ENCODE results near the gene COL15A1. TPM values are rescaled to one million over a fixed set of nuclear protein-coding genes. Genes with fewer than 3 reads are reported as not detected.

The COL15A1 gene
- total and polyA plus RNA-seq, 2 of the 8 experiments (the other 6 are each of a cell fraction or from before 2014, with no cell fraction given), result 0.12 to 0.15 TPM

- no peak for TF ChIP-seq HDAC2 (IDR thresholded peaks at IDR 0.05; ENCODE audit: borderline replicate concordance in 1 of 2, low read depth in 2 of 2, low read length in 2 of 2)
- TF ChIP-seq TBP (IDR thresholded peaks at IDR 0.05; ENCODE audit: low read depth, low read length), result no peak
- no peak for TF ChIP-seq MAFK (IDR thresholded peaks at IDR 0.05; ENCODE audit: low read depth, low read length)
- TF ChIP-seq EGR1 (IDR thresholded peaks at IDR 0.05; ENCODE audit: borderline replicate concordance, low read depth, low read length), result no peak
- no peak for TF ChIP-seq RAD21 (IDR thresholded peaks at IDR 0.05 in 1 of 2, conservative IDR thresholded peaks at IDR 0.05 in 1 of 2; ENCODE audit: low read depth in 2 of 2, low read length in 2 of 2)
Measured at GRCh38 chr9:99018653-99019052, 74.9 kb downstream of the COL15A1 start (continued).

Measured in H1 (cell line).